HG03342 (cell line): Measurements from ENCODE around the gene MMP28.

ENCODE experiments used
- ATAC-seq: cut with Tn5 transposase; IDR thresholded peaks from one replicate; pipeline ENCODE4 v1.9.1; 2021; ENCODE audit warnings: mild to moderate bottlenecking, moderate library complexity; ENCODE audit not compliant: unreplicated experiment

The MMP28 gene

GRCh38 chr17:35727635-35728034 is 67.8 kb downstream of the MMP28 start:
- no peak for ATAC-seq

GRCh38 chr17:35726953-35727460 is 68.4 kb downstream of the MMP28 start:
- ATAC-seq = no peak

DNA sequence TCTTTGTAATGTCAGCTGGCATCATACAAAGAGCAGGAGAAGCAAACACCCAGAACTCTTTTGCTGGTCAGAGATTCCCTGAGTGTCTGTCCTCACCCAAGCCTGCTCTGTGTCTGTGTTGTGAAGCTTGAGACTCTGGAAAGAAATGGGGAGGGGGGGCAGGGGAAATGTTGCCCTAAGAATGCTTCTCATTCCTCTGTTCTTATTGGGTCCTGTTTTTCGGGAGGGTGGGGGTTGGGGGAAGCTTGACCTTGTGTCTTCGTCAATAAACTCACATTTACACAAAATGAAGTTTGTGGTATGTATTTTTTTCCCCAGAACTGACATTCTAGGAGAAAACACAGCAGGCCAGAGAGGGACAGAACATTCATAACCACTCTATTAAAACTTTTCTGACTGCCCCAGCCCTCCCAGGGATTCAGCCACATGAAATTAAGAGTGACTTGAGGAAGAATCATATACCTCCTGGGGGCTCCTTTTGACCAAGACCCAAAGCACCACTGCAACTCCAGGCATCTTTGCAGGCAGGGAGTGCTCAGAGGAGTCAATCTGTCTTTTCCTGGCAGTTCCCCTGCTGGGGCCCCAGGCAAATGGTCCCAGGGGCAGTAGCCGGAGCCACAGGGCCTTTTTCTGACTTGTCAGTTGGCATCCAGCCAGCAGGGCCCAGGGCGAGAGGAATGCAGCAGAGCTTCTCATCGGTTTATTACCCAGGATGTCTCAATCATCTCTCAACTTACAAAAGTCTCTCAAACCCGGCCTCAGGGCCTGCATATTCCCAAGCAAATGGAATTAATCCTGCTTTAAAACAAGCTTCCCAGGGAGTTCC is 69.1 kb downstream of the MMP28 start:
- no peak for ATAC-seq

DNA sequence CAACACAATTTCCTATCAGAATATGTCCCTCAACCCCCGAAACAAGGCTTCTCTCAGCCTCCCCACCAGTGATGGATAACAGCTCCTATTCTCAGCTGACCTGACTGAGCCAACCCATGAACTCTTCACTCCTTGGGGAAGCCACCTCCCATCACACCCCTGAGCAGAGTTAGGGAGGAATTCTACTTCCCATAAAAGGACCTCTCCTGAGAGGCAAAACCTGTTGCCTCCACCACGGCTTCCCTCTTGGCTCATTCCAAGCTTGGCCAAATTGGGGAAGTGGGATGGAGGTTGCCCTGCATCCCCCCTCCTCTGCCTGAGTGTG is 69.7 kb downstream of the MMP28 start:
- no peak for ATAC-seq

DNA sequence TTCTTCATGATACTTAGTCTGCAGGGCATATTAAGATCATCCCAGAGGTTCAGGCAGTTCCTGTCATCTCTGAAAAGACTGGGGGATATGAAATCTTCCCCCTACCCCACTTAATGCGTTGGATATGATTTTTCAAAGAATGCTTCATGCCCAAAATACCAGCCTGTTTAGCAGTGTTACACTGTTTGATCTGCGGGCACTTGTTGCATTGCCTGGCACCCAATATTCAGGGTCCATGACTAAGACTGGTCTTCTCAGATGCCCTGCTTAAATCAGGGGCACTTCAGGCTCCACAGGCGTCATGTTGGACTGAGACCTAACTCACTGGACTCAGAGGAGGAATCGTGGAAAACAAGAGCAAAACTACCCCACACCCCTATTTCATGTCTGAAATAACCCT is 70.4 kb downstream of the MMP28 start:
- no peak for ATAC-seq

GRCh38 chr17:35723735-35724134 is 71.7 kb downstream of the MMP28 start:
- ATAC-seq = no peak

DNA sequence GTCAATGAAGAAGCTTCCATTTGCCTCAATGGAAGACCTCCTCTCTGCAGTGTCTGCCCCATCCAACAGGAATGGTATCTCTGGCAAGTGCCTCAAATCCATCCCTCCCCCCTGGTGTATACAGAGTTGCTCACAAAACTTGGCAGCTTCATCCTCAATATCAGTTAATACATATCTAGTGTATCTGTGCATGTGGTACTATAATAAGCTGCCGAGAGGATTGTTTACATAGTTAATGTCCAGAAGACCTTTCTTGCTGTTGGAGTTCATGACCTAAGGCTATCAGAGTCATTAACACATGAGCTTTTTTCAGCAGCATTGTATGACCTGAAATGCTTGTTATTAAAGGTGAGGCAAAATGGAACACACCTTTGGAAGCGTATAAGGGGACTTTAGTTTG is 78.0 kb downstream of the MMP28 start:
- no peak for ATAC-seq

DNA sequence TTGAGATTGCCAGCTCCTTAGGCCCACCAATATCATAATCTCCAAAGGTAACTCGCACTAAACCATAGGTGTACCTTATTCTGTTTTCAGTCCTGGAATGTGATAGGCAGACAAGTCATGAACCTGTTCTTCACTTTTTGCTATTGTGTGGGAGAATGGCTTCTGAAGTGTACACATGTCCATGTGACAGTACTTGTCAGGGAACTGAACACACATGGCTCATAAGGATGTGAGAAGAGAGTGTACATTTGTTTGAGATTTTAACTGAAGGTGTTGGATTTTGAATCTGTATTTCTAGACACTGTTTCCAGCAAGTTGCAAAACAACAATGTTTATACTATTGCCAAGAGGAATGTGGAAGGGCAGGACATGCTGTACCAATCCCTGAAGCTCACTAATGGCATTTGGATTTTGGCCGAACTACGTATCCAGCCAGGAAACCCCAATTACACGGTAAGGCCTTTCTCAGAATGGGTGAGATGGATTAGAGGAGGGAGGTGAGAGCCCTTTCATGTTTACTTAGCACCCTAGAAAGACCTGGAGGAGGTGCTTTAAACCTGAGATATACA is 78.5 kb downstream of the MMP28 start:
- no peak for ATAC-seq

- no peak for ATAC-seq
Observed at GRCh38 chr17:35716173-35716572, 79.3 kb downstream of the MMP28 start.
